ENCODE measurements around the gene TMEM101.
"Not testable (repeated sequence)": the region's sequence is repeated elsewhere in the genome, so short reads cannot be mapped to it uniquely, and the experiment has no call there.

The TMEM101 gene

GRCh38 chr17:44023545-44024270, 8.9 kb upstream of the TMEM101 start:
- DNase-seq (ENCODE audit: low spot score), result no peak

GRCh38 chr17:44022246-44022645, 7.5 kb upstream of the TMEM101 start:
- no peak for DNase-seq (ENCODE audit: low spot score)

DNA sequence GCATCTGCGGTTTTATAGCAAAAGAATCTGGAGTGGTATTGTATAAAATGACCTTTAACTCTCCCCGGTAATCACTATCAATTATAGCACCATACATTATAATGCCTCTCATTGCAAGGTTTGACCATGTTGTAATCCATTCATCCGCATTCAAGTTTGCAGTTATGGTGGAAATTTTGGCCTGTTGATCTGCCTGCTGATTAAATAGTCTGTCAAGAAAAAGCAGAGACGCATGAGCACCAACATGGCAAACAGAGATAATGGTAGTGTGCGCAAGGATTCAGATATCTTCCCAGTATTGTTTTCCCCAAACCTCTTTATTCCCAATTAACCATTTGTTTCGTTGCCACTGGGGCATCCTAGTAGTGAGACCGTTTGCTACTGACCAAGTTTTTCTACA, 6.5 kb upstream of the TMEM101 start:
- not testable (repeated sequence) for DNase-seq (ENCODE audit: low spot score)

GRCh38 chr17:44014133-44014436, 678 bp downstream of the TMEM101 start:
- no peak for DNase-seq (ENCODE audit: low spot score)

DNA sequence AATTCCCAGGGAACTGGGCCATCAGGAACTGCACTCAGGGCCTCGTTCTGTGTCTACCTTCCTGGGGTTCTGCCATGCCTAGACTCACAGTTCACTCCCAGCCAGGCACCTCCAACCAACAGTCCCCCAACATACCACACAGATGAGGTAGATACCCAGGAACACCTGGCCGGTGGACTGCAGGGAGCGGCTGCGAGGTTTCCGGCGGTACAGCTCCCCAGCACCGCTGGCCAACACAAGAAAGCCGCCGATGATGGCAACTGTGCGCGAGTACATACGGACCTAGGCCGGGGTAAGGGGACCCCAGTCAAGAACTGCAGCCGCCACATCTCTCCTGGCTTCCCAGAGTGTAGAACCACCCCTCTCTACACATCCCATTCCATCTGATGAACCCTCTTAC, 1.9 kb downstream of the TMEM101 start:
- DNase-seq (ENCODE audit: low spot score), result no peak

- DNase-seq (ENCODE audit: low spot score), result no peak
Observed at GRCh38 chr17:44012391-44012790, 2.4 kb downstream of the TMEM101 start.

- DNase-seq (ENCODE audit: low spot score), result no peak
Observed at GRCh38 chr17:44011876-44012275, 2.9 kb downstream of the TMEM101 start.

DNA sequence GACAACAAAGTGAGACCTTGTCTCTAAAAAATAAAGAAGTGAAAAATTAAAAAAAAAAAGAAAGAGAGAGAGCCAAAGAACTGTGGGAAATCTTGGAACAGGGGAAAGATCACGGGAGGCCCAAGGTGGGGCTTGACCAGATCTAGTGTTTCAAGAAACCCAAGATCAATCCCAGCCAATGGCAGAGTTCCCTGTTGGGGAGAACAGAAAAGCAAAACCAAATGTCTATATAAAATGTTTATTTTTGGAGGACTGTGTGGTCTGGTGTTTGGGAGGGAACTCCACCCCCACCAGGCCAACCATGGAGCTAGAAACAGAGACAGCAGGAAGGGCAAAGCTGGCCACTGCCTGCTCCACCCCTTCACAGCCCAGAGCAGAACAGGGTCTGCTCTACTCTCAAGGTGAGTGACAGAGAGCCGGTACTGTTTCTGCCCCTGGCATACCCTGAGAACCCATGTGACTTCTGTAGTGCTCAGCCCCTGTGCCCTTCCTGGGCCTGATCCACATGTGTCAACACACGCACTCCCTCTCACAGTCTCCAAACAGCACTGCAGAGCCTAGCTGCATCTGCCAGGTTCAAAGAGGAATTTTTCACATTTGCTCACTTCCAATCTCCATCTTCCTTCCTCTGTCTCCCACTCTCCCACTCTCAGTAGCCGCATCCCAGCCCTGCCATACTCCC, 3.7 kb downstream of the TMEM101 start:
- no peak for DNase-seq (ENCODE audit: low spot score)

DNA sequence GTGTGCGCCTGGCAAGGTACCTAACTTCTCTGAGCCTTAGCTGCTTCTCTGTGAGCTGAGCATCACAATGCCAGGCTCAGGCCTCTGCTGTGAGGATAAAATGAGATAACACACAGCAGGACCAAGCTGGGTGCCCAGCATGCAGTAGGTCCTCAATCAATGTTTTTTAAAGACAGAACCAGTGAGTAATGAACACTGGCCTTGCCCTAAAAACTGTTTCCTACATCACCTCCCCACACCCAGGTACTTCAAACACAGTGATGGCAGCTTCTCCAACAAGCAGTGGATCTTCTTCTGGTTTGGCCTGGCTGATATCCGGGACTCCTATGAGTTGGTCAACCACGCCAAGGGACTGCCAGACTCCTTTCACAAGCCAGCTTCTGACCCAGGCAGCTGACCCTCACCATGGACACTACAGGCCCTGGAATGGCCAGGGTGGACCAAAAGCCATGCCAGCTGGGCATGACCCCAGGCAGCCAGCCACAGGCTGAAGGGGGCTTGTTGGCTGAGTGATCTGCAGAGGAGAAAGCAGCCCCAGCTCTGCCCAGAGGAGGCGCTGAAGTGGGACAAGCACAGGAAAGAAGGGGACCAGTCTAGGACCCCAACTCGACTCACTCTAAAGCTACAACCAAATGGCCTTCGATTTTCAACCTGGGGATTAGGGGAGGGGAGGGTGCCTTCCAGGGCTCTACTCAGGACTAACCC, 6.4 kb downstream of the TMEM101 start:
- no peak for DNase-seq (ENCODE audit: low spot score)

DNA sequence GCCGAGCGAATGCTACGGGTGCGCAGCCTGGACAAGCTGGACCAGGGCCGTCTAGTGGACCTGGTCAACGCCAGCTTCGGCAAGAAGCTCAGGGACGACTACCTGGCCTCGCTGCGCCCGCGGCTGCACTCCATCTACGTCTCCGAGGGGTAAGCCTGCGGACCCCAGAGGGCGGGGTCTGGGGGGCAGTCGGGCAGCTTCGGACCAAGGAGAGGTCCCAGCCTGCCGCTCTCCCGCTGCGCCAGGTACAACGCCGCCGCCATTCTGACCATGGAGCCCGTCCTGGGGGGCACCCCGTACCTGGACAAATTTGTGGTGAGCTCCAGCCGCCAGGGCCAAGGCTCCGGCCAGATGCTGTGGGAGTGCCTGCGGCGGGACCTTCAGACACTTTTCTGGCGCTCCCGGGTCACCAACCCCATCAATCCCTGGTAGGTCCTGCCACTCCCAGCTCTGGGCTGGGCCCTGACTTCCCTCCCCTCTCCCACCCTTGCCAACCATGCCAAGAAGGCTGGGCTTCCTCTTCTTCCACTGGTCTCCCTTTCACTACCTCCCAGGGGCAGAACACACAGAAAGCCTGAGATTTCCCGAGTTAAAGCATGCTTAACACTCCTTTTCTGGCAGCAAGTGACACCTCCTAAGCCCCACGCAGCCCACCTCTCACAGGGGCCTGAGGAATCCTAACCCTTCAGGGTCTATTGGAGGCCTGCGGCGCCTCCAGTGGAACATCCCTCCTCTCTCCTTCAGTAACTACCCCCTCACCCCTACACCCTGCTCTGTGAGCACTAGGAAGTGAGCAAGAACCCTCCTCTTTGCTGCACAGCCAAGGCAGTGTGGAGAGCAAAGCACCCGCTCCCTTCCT, 7.2 kb downstream of the TMEM101 start:
- DNase-seq (ENCODE audit: low spot score), result peak; percentile 31

- peak; percentile 96 for DNase-seq (ENCODE audit: low spot score)
Observed at GRCh38 chr17:44006598-44007345, 8.0 kb downstream of the TMEM101 start.

DNA sequence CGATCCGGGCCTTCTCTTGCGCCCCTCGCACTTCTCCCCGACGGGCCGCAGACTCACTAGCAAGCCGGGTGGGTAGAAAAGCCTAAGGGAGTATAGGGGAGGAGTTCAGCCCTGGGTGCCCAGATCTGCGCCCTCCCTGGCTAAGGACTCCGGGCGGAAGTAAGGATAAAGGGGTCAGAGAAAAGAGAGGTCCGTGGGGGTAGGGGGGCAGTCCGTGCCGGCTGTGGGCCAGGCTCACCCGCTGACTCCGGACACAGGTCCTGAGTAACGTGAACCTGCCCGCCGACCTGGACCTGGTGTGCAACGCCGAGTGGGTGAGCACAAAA, 8.5 kb downstream of the TMEM101 start:
- no peak for DNase-seq (ENCODE audit: low spot score)

DNA sequence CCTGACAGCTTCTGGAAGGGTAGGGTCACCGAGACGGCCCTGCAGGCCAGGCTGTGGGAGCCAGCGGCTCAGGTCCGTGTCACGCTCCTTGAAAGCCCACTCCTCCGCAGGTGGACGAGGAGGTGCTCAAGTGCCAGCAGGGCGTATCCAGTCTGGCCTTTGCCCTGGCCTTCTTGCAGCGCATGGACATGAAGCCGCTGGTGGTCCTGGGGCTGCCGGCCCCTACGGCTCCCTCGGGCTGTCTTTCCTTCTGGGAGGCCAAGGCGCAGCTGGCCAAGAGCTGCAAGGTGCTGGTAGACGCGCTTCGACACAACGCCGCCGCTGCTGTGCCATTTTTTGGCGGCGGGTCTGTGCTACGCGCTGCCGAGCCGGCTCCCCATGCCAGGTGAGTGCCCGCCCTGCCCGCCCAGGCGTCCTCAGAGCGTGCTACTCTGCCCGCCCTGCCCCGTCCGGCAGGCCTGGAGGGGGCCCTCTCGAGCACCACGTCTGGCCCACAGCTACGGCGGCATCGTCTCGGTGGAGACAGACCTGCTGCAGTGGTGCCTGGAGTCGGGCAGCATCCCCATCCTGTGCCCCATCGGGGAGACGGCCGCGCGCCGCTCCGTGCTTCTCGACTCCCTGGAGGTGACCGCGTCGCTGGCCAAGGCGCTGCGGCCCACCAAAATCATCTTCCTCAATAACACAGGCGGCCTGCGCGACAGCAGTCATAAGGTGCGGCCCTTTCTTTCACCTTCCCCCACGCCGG, 9.1 kb downstream of the TMEM101 start:
- no peak for DNase-seq (ENCODE audit: low spot score)

DNA sequence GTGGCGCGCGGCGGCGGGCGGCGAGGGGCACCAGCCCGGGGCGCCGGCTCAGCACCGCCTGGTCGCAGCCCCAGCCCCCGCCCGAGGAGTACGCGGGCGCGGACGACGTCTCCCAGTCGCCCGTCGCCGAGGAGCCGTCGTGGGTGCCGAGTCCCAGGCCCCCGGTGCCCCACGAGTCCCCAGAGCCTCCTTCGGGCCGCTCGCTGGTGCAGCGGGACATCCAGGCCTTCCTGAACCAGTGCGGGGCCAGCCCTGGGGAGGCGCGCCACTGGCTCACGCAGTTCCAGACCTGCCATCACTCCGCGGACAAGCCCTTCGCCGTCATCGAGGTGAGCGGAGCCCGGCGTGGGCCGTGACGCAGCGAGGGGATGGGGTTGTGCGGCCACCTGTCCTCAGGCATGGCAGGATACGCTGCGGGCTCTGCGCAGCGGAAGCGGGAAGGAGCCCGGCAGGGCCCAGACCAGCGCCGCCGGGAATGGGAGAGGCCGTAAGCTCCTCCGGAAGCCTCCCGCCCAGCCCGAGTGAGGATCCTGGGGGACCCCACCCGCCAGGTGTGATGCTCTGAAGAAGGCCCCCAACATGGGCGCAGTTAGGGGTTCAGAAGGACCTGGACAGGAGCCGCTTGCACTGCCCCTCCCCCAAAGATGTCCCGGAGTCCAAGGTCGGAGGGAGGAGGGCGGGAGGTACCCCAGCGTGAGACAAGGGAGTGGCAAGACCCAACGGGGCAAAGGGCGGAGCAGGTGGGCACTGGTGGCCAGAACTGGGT, 9.8 kb downstream of the TMEM101 start:
- no peak for DNase-seq (ENCODE audit: low spot score)

DNA sequence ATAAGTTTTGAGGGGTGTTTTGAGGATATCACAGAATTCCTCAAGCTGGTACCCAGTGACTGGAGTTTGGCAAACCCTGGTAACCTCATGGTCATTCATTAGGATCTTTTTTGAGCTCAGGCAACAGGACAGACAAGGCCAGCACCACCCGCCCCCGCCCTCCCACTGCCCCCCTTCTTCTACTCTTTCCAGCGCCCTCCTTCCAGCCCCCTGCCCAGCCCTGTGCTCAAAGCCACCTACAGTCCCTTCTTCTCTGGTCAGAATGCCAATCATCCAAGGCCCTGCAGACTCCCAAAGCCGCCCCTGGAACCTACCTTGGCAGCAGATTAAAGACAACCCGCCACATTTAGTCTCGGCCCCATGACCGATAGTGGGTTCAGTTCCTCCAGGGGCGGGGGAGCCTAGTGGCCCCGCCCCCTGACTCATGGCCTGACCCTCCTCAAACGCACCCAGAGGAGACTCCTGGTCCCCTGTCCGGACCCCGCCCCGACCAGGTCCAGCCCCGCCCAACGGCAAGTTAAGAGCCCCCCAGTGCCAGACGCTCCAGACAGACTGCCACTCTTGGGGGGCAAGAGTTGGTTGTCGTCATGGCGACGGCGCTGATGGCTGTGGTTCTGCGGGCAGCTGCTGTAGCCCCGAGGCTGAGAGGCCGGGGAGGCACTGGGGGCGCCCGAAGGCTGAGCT, 10.5 kb downstream of the TMEM101 start, which contains the start of gene NAGS:
Gene NAGS (plus strand): TSS at position 546 of the 684 bp plus-strand sequence. CDS start 42 bp downstream, at position 588.
- no peak for DNase-seq (ENCODE audit: low spot score)

DNA sequence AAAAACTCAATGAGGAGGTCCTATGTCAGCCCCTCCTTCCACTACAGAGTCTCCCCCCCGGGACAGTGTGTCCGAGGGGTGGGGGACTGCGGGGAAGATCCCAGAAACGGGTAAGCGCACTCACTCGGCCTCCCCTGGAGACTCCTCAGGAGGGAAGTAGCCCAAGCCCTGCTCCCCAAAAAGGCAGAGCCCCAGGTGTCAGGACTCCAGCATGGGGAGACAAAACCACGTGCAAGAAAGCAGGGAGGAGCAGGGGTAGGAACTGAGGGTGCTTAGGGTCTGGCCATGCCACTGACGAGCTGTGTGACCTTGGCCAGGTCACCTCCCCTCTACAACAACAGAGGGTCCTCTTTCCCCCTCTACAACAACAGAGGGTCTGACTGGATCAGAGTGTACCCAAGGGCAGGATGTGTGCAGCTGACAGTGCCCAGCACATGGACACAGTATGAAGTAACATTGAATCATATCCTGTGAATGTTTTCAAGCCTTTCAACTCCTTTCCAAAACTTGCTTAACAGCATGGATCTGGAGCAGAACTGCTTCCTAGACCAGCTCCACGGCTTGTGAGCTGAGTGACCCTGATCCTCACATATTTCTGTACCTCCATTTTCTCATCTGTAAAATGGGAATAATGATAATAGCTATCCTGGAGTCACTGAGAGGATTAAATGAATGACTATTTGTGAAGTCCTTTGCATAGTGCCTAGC, 12.5 kb downstream of the TMEM101 start:
- no peak for DNase-seq (ENCODE audit: low spot score)

DNA sequence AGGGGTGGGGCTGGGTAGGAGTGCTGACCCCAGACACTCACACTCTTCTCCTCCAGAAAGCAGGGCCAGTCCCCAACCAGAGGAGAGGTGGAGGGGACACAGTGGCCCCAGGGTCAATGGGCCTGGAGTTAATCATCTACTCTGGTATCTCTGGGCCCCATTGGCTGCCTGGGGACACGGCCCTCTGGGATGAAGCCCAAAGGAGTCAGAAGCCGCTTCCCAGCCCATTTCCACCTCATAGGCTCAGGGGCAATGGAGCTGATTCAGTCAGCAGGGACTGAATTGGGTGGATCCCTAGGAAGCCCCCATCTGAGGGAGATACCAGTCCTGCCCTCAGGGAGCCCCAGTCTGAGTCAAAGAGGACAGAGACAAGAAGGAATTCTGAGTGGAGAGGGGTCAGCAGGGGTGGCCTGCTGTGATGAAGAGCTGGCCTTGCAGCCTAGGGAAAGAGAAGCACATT, 13.3 kb downstream of the TMEM101 start:
- no peak for DNase-seq (ENCODE audit: low spot score)

GRCh38 chr17:44000871-44001460, 13.8 kb downstream of the TMEM101 start:
- DNase-seq (ENCODE audit: low spot score), result no peak
